ENCODE measurements around the gene TMEM60. TPM values are rescaled to one million over a fixed set of nuclear protein-coding genes. Genes with fewer than 3 reads are reported as not detected.

Gene TMEM60
- total and polyA plus RNA-seq, 10 donors = 10.1 to 33.1 (median 18.6) TPM

GRCh38 chr7:77766801-77767605, 31.2 kb downstream of the TMEM60 start:
- no peak overlapping the region for H3K27ac ChIP-seq
- H3K4me1 ChIP-seq = peaks cover 0 to 36% (median 17%) of the 10 kb centered on the region in 6 donors
- no peaks in the 10 kb centered on the region for H3K27me3 ChIP-seq (replicated peaks in 1 of 7)
- intact Hi-C loops (cut with DNase I; ENCODE audit: low total_unique reads) = no loop called here
- TF ChIP-seq POLR2AphosphoS5 (IDR thresholded peaks at IDR 0.05) (no peak), CTCF (IDR thresholded peaks at IDR 0.05 in 8 of 11, conservative IDR thresholded peaks at IDR 0.05 in 3 of 11) (no peak), POLR2A (IDR thresholded peaks at IDR 0.05) (no peak)
- no peak overlapping the region for H3K4me3 ChIP-seq
- 87 to 92% (median 89%) methylated on average over 6 of the region's 6 CpGs for WGBS, 5 donors
- no peak for DNase-seq
- H3K9me3 ChIP-seq = no peaks in the 10 kb centered on the region
- H3K36me3 ChIP-seq = peaks cover 0 to 67% (median 29%) of the 10 kb centered on the region in 6 donors

GRCh38 chr7:77765906-77766800, 32.1 kb downstream of the TMEM60 start:
- 82 to 94% (median 92%) methylated on average over 4 of the region's 4 CpGs for WGBS, 5 donors

GRCh38 chr7:77765481-77765880, 32.8 kb downstream of the TMEM60 start:
- H3K4me3 ChIP-seq = no peak overlapping the region
- no peak for TF ChIP-seq CTCF (IDR thresholded peaks at IDR 0.05 in 8 of 11, conservative IDR thresholded peaks at IDR 0.05 in 3 of 11)
- TF ChIP-seq POLR2AphosphoS5 (IDR thresholded peaks at IDR 0.05) = no peak
- TF ChIP-seq POLR2A (IDR thresholded peaks at IDR 0.05) = no peak
- no peak overlapping the region for H3K27ac ChIP-seq
- 65 to 81% (median 79%) methylated on average over 3 of the region's 3 CpGs for WGBS, 5 donors
- peaks cover 4 to 52% (median 27%) of the 10 kb centered on the region in 6 donors for H3K4me1 ChIP-seq
- H3K9me3 ChIP-seq = no peaks in the 10 kb centered on the region
- H3K36me3 ChIP-seq = peaks cover 0 to 52% (median 27%) of the 10 kb centered on the region in 6 donors
- intact Hi-C loops (cut with DNase I; ENCODE audit: low total_unique reads) = no loop called here
- no peak for DNase-seq
- no peaks in the 10 kb centered on the region for H3K27me3 ChIP-seq (replicated peaks in 1 of 7)

More at GRCh38 chr7:77765906-77766800, 32.1 kb downstream of the TMEM60 start:
- TF ChIP-seq CTCF (IDR thresholded peaks at IDR 0.05 in 8 of 11, conservative IDR thresholded peaks at IDR 0.05 in 3 of 11) (no peak), POLR2AphosphoS5 (IDR thresholded peaks at IDR 0.05) (no peak), POLR2A (IDR thresholded peaks at IDR 0.05) (no peak)
- Histone ChIP-seq H3K4me3 (no peak overlapping the region), H3K9me3 (no peaks in the 10 kb centered on the region), H3K27me3 (replicated peaks in 1 of 7) (no peaks in the 10 kb centered on the region), H3K36me3 (peaks cover 0 to 59% (median 27%) of the 10 kb centered on the region in 6 donors), H3K4me1 (peaks cover 2 to 45% (median 20%) of the 10 kb centered on the region in 6 donors), H3K27ac (no peak overlapping the region)
- DNase-seq = no peak
- intact Hi-C loops (cut with DNase I; ENCODE audit: low total_unique reads) = no loop called here
